HG03025 (cell line): Measurements from ENCODE around the gene NLRC5.

ENCODE experiments used
- ATAC-seq: cut with Tn5 transposase; IDR thresholded peaks from one replicate; pipeline ENCODE4 v1.9.1; 2021; ENCODE audit warnings: mild to moderate bottlenecking, moderate library complexity; ENCODE audit not compliant: unreplicated experiment, low FRiP score

NLRC5 gene

DNA sequence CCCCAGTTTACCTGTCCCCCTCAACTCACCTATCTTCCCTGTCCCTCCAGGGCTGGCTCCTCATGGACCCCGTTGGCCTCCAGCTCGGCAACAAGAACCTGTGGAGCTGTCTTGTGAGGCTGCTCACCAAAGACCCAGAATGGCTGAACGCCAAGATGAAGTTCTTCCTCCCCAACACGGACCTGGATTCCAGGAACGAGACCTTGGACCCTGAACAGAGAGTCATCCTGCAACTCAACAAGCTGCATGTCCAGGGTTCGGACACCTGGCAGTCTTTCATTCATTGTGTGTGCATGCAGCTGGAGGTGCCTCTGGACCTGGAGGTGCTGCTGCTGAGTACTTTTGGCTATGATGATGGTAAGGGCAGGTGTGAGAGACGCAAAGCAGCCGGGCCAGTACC, 31.3 kb downstream of the NLRC5 start:
- no peak for ATAC-seq

DNA sequence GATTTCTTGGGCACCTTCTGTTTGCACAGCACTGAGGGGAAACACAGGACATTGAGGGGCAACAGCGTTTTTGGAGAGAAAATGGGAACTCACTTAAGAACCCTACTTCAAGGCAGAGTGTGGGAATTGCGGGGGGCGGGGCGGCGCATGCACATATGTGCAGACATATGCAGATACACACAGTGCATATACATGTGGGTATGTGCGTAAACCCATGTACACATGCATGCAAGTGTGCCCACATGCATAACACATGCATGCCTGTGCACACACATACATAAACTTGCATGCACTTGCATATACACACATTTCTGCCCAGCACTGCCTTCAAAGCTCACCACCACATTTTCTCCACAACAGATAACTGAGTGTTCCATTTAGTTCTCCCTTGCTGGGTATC, 32.4 kb downstream of the NLRC5 start:
- ATAC-seq: no peak

GRCh38 chr16:57022445-57022844, 33.1 kb downstream of the NLRC5 start:
- no peak for ATAC-seq

DNA sequence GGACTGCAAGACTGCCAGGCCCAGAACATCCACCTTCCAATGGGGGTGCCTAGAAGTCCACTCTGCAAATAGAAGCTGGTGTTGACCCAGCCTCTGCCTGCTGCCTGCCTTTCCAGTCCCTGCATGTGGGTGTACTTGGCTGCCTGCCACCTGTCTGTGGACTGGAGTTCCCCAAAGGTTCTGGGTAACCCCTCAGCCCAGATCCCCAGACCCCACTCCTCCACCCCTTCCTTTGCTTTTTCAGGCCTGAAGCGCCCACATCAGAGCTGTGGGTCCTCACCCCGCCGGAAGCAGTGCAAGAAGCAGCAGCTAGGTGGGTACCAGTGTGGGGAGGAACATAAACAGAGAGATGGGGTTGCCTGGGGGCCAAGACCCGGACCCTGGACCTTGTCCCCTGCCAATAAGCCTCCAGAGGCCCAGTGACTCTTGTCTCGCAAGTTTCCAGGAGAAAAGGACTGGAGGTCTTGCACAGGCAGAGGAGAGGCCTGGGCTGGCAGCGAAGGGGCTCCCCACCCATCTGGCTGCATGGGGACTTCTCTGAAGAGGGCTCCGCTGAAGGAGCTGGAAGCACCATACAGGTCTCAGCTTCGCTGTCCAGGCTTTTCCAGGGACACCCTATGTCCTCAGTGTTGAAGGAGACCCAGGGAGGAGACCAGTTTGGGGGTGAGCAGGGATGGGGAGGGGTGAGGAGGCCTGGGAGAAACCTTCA, 34.3 kb downstream of the NLRC5 start:
- ATAC-seq: no peak

- no peak for ATAC-seq
Measured at GRCh38 chr16:57024894-57025680, 35.7 kb downstream of the NLRC5 start.

DNA sequence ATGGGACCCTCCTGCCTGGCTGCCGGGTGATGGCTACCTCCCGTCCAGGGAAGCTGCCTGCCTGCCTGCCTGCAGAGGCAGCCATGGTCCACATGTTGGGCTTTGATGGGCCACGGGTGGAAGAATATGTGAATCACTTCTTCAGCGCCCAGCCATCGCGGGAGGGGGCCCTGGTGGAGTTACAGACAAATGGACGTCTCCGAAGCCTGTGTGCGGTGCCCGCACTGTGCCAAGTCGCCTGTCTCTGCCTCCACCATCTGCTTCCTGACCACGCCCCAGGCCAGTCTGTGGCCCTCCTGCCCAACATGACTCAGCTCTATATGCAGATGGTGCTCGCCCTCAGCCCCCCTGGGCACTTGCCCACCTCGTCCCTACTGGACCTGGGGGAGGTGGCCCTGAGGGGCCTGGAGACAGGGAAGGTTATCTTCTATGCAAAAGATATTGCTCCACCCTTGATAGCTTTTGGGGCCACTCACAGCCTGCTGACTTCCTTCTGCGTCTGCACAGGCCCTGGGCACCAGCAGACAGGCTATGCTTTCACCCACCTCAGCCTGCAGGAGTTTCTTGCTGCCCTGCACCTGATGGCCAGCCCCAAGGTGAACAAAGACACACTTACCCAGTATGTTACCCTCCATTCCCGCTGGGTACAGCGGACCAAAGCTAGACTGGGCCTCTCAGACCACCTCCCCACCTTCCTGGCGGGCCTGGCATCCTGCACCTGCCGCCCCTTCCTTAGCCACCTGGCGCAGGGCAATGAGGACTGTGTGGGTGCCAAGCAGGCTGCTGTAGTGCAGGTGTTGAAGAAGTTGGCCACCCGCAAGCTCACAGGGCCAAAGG, 36.8 kb downstream of the NLRC5 start:
- ATAC-seq: no peak

DNA sequence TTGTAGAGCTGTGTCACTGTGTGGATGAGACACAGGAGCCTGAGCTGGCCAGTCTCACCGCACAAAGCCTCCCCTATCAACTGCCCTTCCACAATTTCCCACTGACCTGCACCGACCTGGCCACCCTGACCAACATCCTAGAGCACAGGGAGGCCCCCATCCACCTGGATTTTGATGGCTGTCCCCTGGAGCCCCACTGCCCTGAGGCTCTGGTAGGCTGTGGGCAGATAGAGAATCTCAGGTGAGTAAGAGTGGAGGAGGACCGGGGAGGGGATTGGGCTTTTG, 37.4 kb downstream of the NLRC5 start:
- ATAC-seq: no peak

GRCh38 chr16:57027067-57027466, 37.7 kb downstream of the NLRC5 start:
- ATAC-seq: no peak

DNA sequence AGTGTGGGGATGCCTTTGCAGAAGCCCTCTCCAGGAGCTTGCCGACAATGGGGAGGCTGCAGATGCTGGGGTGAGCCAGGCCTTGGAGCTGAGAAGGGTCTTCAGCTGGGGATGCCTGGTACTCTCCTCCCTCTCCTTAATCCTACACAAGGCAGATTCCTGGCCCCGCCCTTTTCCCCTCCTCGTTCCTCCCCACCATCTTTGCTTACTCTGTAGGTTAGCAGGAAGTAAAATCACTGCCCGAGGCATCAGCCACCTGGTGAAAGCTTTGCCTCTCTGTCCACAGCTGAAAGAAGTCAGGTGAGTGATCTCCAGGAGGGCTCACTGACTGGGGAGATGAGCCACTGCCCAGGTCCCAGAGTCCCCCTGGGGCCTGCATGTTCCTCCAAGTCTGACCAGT, 38.7 kb downstream of the NLRC5 start:
- ATAC-seq: no peak

- ATAC-seq: no peak
Measured at GRCh38 chr16:57029161-57030160, 40.1 kb downstream of the NLRC5 start.

- ATAC-seq: no peak
Measured at GRCh38 chr16:57030346-57030902, 41.1 kb downstream of the NLRC5 start.

GRCh38 chr16:57031156-57031555, 41.8 kb downstream of the NLRC5 start:
- ATAC-seq: no peak

DNA sequence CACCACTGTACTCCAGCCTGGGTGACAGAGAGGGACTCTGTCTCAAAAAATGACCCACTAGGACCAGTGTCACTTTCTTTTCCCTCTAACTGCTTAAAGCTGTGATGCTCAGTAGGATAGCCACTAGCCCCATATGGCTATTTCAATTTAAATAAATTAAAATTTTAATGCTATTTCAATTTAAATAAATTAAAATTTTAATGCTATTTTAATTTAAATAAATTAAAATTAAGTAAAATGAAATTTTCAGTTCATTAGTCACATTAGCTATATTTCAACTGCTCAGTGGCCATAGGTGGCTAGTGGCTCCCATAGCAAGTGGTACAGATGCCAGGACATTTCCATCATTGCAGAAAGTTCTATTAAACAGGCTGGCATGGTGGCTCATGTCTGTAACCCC, 43.0 kb downstream of the NLRC5 start:
- no peak for ATAC-seq

DNA sequence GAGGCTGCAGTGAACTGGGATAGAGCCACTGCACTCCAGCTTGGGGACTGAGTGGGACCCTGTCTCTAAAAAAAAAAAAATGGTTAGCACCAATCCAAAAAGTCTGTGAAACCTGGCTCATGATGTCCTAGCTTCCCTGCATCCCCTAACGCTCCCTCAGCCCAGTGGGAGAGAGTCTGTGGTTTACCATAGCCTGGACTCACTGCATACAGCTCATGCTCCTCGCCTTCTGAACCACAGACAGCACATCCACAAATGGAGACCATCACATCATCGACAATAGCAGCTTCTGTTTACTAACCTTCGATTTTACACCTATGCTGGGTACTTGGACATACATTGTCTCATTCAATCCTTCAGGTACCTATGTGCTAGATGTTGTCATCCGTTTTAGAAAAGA, 43.6 kb downstream of the NLRC5 start:
- no peak for ATAC-seq

DNA sequence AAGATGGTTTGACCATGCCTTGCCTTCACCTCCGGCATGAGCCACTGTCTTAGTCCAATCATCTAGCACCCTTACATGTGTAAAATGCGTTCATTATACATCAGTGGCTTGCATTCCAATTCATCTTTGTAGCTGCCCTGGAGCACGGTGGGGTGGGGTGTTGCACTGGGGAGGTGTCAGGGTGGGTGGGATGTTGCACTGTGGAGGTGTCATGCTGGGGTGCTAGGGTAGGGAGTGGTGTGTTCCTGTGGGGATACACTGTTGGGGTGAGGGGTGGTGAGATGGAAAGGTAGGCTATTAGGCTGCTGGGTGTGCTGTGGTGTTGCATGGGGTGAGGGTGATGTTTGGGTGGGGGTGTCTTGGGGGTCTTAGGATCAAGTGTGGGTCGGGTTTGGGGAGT, 47.0 kb downstream of the NLRC5 start:
- ATAC-seq: no peak

DNA sequence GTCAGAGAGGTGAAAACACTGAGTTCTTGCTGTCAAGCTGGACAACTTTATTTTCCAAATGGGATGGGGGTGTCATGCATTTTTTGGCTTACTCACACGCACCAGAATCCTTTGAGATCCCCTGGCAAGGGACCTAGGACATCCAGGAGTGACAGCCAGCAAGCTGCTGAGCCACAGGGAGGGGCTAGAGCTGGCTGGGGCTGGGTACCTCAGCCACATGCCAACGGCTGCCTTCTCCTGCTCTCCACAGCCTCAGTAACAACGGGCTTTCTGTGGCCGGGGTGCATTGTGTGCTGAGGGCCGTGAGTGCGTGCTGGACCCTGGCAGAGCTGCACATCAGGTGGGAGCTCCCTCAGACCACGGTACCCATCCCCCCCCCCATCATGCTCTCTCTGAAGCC, 47.6 kb downstream of the NLRC5 start:
- no peak for ATAC-seq

GRCh38 chr16:57038166-57038565, 48.8 kb downstream of the NLRC5 start:
- ATAC-seq: no peak

- ATAC-seq: no peak
Measured at GRCh38 chr16:57039148-57039812, 49.9 kb downstream of the NLRC5 start.
